Fibroblast of skin of left quadriceps (primary cell): ENCODE results near the gene TMEM106C.

Experiments used
- DNase-seq, 2 experiments: peaks; one replicate each; pipeline ENCODE4 v3.0.0-alpha.2; 2013; ENCODE audit warnings: low read depth in 2 of 2

Gene TMEM106C

GRCh38 chr12:47995981-47996401 lies 32.6 kb downstream of the TMEM106C start:
- DNase-seq = no peak

GRCh38 chr12:47997321-47997720 lies 33.9 kb downstream of the TMEM106C start:
- no peak for DNase-seq

- DNase-seq = no peak
Measured at GRCh38 chr12:47999816-48000215, 36.4 kb downstream of the TMEM106C start.

- peak in 1 of 2 experiments; percentile 16 for DNase-seq
Measured at GRCh38 chr12:48000878-48001504, 37.6 kb downstream of the TMEM106C start.

GRCh38 chr12:48001505-48002413 lies 38.4 kb downstream of the TMEM106C start:
- DNase-seq = no peak

- no peak for DNase-seq
Measured at GRCh38 chr12:48002414-48002730, 39.0 kb downstream of the TMEM106C start.

- DNase-seq = no peak
Measured at GRCh38 chr12:48002773-48003218, 39.4 kb downstream of the TMEM106C start.

- DNase-seq = no peak
Measured at GRCh38 chr12:48003226-48004052, 40.0 kb downstream of the TMEM106C start.

GRCh38 chr12:48004053-48004941 lies 40.9 kb downstream of the TMEM106C start, which contains the start of gene COL2A1:
TSS of gene COL2A1 (minus strand) at chr12:48004476. CDS start at chr12:48004321, 155 bp downstream.
- DNase-seq = no peak

- no peak for DNase-seq
Measured at GRCh38 chr12:48005001-48005749, 41.8 kb downstream of the TMEM106C start.

- DNase-seq = no peak
Measured at GRCh38 chr12:48005750-48006021, 42.3 kb downstream of the TMEM106C start.

- no peak for DNase-seq
Measured at GRCh38 chr12:48007206-48007605, 43.8 kb downstream of the TMEM106C start.

GRCh38 chr12:48008349-48008748 lies 45.0 kb downstream of the TMEM106C start:
- DNase-seq = no peak

GRCh38 chr12:48008950-48009349 lies 45.6 kb downstream of the TMEM106C start:
- no peak for DNase-seq

- no peak for DNase-seq
Measured at GRCh38 chr12:48009471-48009870, 46.1 kb downstream of the TMEM106C start.

GRCh38 chr12:48010366-48010970 lies 47.1 kb downstream of the TMEM106C start:
- DNase-seq = no peak

GRCh38 chr12:48012070-48012469 lies 48.7 kb downstream of the TMEM106C start:
- DNase-seq = no peak

GRCh38 chr12:48013287-48013686 lies 49.9 kb downstream of the TMEM106C start:
- DNase-seq = no peak

- no peak for DNase-seq
Measured at GRCh38 chr12:48015129-48015528, 51.7 kb downstream of the TMEM106C start.

GRCh38 chr12:48015954-48016353 lies 52.6 kb downstream of the TMEM106C start:
- no peak for DNase-seq
